Mesenteric fat pad (tissue), 1 donor: ENCODE results near the gene SDHD. TPM values are rescaled to one million over a fixed set of nuclear protein-coding genes. Genes with fewer than 3 reads are reported as not detected.
A peak's percentile ranks its signal among the peaks of the same experiment; 100 is the strongest.
"Not testable (repeated sequence)": the region's sequence is repeated elsewhere in the genome, so short reads cannot be mapped to it uniquely, and the experiment has no call there.

Experiments
- DNase-seq: peaks from one replicate; pipeline ENCODE4 v3.0.0-alpha.2; 2020; ENCODE audit warnings: low spot score
- long read RNA-seq: library from polyadenylated mRNA; unstranded; transcript quantifications from one replicate; pipeline ENCODE4 v2.0.0, GENCODE V29; 2020
- total RNA-seq: library from RNA; stranded (reverse); fragmentation: NEBNext Ultra II Directional; extraction: Animal tissue kit (Norgen Biotek cat#: 25700); gene quantifications from one replicate; pipeline ENCODE4 v1.2.1, GENCODE V29; 2021
- donor health status: DM: yes; HTN: yes; CAD: no.

The SDHD gene
- 86.4 TPM for total RNA-seq
- long read RNA-seq, transcript SDHD-201 (4 exons, 1,439 nt), result major isoform, 232 of 246 reads
- long read RNA-seq, partial matches to known transcripts, result 6 of 246 reads
- long read RNA-seq, other reads (novel, unspliced or antisense), result 3 of 246 reads

DNA sequence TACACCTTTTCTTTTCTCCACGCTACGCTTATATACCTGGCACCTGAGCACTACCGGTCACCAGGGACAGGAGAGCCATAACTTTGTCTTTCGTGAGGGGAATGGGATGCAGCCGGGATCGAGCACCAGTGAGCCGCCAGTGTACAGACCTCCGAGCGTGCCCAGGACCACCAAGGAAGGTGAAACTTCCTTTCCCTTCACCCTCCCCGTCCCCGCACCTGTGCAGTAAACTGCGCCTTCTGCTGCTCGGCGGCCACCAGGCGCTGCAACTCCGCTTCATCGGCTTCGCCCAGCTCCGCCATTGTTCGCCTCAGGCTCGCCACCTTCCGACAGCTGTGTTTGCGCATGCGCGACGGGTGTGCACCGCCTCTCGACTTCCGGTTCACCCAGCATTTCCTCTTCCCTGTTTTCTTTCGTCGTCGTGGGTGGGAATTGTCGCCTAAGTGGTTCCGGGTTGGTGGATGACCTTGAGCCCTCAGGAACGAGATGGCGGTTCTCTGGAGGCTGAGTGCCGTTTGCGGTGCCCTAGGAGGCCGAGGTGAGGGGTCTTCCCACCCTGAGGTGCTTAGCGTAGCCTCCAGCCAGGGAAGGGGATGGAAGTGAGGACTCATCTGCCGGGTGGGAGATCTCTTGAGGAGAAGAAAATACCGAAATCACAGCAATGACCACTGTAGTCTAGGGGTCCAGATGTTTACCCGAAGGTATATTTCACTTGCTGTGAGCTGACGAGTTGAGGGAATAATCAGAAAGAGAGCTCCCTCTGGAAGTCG, at the start of gene SDHD, which contains the start of gene TIMM8B:
SDHD (plus strand) TSS at position 452 of the 770 bp plus-strand sequence; CDS start at position 487, 35 bp downstream.
TIMM8B (minus strand) TSS at position 335 of the 770 bp plus-strand sequence; CDS start at position 302, 33 bp downstream.
- peak; percentile 98 for DNase-seq

DNA sequence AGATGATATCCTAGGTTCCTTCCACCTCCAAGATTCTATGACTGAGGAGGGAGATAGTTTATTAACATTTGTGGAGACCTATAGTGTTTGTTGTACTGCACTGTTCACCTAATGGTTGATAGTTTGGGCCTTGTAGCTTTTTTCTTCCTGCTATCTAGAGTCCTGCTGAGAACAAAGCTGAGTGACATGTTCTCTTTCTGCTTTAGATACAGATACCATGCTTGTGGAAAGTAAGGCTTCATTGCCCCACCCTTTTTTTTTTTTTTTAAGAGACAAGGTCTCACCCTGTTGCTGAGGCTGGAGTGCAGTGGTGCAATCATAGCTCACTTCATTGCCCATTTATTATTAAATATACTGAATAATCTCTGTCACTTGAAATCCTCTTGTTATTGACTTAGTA, 49.1 kb upstream of the SDHD start:
- no peak for DNase-seq

DNA sequence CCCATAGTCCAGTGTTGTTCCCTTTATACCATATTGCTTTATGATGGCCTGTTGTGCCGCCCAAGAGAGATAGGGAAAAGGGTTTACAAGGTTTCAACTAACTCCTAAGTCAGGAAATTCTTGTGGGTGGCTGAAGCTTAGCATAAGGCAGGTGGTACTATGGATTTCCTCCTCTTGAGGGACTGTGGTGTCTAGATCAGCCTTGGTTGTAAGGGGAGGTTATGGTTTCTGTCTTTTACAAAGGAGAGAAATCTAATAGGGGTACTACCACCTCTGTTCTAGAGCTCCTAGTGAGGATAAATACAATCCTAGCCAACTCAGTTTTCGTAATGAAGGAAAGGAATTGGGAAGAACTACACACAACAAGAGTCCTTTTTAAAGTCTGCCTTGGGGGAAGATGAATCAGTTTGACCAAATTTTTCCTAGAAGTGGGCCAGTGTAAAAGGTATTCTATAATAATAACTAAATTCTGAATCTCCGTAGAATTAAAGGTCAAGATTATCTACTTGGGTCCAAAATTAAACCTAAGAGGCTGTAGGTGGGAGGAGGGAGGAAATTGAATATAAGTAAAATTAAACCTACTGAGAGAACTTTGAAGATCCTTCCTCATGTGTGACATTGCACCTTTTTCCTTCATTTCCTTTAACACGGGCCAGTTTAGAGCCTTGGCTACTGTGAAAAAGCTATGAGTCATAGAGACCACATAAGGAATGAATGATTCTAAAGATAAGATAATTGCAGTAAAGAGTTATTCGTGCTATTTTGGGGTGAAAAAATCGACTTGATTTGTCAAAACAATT, 44.3 kb upstream of the SDHD start:
- no peak for DNase-seq

DNA sequence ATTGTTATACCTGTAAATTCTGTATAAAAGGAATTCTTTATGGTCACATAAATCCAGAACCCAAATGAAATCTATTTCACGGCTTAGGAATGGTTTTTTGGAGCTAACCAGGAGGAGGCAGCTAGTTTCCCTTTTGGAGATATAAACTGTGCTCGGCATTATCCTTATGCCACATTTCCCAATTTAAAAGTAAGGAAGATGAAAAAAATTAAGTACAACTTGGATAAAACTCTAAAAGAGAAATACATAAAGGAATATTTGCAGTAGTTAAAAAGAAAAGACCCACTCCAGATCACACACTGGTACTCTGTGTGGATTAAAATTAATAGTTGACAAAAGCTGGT, 43.7 kb upstream of the SDHD start:
- DNase-seq, result no peak

DNA sequence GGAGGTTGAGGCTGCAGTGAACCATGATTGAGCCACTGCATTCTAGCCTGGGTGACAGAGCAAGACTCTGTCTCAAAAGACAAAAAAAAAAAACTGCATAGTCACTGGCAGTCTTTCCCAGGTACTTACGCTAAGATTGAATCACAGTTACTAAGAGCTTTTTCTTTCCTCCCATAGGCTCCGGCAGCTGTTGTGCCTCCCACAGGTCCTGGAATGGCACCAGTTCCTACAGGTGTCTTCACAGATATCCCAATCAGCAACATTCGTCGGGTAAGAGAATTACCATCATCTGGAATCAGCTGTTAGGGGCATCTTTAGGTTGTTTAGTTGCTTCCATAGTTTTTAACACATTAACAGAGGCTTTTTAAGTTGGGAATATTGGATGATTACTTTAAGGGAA, 41.7 kb upstream of the SDHD start:
- DNase-seq, result no peak

DNA sequence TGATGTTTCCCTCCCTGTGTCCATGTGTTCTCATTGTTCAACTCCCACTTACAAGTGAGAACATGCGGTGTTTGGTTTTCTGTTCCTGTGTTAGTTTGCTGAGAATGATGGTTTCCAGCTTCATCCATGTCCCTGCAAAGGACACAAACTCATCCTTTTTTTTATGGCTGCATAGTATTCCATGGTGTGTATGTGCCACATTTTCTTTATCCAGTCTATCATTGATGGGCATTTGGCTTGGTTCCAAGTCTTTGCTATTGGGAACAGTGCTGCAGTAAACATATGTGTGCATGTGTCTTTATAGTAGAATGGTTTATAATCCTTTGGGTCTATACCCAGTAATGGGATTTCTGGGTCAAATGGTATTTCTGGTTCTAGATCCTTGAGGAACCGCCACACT, 40.0 kb upstream of the SDHD start:
- not testable (repeated sequence) for DNase-seq

DNA sequence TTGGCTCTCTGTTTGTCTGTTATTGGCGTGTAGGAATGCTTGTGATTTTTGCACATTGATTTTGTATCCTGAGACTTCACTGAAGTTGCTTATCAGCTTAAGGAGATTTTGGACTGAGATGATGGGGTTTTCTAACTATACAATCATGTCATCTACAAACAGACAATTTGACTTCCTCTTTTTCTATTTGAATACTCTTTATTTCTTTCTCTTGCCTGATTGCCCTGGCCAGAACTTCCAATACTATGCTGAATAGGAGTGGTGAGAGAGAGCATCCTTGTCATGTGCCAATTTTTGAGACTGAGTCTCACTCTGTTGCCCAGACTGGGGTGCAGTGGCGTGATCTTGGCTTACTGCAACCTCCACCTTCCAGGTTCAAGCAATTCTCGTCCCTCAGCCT, 38.4 kb upstream of the SDHD start:
- not testable (repeated sequence) for DNase-seq

DNA sequence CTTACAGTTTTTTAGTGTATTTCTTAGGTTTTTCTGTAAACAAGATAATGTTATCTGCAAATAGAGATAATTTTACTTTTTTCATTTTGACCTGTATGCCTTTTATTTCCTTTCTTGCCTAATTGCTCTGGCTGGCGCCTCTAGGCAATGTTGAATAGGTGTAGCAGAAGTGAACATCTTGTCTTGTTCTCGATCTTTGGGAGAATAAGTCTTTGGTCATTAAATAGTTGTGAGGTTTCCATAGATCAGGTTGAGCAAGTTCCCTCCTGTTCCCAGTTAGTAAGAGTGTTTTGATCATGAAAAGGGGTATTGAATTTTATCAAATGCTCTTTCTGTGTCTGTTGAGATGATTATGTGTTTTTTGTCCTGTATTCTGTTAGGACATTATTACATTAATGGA, 36.9 kb upstream of the SDHD start:
- no peak for DNase-seq

DNA sequence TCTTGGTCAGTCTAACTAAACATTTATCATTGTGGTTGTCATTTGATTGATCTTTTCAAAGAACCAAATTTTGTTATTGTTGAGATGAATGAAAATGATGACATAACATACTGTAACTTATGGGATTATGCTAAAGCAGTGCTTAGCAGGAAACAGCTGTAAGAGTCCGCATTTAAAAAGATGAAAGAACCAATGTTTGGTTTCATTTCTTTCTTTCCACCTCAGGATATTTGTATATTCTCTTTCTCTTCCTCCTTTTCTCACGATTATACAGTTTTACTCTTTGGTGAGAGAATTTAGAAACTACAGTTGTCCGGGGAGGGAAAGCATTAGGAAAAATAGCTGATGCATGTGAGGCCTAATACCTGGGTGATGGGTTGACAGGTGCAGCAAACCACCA, 36.0 kb upstream of the SDHD start:
- no peak for DNase-seq

DNA sequence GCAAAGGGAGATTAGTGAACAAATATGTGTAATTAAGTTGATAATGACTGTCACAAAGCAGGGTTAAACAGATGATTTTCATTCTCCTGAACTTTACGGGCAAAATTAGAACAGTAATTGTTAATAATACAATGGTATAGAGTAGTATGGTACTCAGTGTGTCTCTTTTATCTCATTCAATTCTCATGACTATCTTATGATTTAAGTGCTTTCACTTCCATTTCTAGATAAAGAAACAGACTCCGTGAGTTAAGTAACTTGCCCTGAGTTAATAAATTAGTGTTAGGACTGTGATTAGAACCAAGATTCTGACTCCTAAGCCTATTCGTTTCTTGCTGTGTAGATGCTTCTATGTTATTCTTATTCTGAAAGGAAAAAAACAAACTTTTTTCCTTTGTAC, 34.9 kb upstream of the SDHD start:
- no peak for DNase-seq

DNA sequence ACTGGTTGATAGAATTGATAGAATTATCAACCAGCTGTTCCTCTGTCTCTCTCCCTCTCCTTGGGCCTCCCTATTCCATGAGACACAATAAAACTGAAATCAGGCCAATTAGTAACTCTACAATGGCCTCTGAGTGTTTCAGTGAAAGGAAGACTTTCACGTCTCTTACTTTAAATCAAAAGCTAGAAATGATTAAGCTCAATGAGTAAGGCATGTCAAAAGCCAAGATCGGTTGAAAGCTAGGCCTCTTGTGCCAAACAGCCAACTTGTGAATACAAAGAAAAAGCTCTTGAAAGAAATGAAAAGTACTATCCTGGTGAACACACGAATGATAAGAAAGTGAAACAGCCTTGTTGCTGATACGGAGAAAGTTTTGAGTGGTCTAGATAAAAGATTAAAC, 29.5 kb upstream of the SDHD start:
- no peak for DNase-seq

DNA sequence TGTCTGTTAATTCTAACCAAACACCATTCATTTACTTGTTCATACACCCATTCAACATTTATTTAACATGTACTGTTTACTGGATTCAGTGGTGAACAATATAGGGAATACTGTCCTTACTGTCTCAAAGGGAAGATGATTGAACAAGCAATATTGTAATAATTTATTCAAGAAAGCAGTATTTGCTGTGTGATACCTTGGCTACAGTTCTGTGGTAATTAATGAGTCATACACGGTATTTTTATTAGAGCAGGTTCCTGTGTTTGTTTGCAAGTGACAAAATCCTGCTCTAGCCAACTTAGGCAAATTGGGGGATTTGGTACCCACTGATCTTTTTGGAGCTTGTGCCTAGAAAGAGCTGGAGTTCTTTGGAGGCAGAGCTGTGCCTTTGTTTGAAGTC, 28.6 kb upstream of the SDHD start:
- no peak for DNase-seq

DNA sequence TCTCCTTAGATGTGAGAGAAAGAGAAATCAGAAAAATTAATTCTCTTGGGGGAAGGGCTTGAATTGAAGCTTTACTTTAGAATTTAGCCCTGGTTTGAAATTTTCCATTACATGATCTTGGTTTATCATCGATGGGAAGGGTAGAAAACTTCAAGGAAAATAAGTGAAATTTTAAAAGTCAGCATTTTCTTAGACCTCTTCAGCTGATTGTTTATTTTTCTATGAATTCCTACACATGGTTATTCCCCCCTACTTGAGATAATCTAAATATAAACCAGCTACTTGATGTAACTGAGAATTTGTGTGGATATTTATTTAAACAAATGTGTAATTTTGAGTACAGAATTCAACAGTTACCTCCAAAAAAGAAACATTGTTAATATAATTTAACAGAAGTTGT, 23.8 kb upstream of the SDHD start:
- no peak for DNase-seq

DNA sequence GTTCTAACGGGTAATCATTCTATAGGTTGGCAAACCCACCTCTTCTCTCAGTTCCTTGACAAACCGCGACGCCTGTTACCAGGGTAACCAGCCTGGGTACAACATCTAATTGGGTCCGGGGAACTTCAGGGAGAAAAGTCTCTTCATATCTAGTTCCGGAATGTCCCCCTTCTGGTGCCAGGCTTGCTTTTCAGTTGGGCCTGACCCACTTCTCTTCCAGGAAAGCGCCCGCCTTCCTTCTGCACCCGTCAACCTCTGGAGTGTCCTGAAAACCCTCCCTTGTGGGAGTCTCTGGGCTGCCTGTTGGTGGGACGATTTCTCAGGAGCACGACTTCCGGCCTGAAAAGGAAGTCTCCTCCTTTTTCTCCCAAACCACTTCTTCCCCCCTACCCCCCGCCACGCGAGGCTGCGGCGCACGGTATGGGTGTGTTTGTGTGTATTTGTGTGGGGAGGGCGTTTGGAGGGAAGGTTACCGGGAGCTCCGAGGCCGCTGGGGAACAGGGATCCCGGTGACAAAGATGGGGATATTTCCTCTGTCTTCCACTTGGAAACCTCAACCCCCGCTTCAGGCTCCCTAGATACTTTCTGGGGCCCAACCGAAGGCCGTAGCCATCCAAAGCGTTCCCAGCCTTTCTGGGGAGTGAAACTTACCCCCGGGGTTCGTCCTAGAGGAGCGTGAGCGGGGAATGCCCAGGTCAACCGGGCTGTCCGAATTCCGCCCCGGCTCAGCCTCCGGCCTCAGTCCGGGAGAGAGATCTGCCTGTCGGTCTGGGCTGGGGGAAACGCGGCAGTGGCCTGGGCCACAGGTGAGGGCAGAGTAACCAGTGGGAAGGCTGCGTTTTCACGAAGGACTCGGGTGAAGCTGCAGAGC, 12.5 kb upstream of the SDHD start, which contains the start of the genes NKAPD1 and PIH1D2:
NKAPD1 (plus strand) TSS at position 359 of the 871 bp plus-strand sequence. CDS start 1,276 bp downstream, outside the sequence.
PIH1D2 (minus strand) TSS at position 77 of the 871 bp plus-strand sequence. CDS start 843 bp downstream, outside the sequence.
- no peak for DNase-seq

DNA sequence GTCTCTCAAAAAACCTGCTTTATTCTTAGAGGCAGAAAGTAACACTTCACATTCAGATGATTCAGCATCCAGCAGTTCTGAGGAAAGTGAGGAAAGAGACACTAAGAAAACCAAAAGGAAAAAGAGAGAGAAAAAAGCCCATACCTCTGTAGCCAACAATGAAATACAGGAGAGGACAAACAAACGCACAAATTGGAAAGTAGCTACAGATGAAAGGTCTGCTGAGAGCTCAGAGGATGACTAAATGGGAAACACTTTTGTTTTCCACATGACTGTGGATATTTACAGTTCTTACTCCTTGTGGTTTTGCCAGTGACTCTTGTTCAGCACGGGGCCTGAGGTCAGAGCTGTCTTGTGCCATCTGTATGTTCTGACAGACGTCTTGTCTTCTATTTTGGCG, 3.9 kb upstream of the SDHD start:
- no peak for DNase-seq

DNA sequence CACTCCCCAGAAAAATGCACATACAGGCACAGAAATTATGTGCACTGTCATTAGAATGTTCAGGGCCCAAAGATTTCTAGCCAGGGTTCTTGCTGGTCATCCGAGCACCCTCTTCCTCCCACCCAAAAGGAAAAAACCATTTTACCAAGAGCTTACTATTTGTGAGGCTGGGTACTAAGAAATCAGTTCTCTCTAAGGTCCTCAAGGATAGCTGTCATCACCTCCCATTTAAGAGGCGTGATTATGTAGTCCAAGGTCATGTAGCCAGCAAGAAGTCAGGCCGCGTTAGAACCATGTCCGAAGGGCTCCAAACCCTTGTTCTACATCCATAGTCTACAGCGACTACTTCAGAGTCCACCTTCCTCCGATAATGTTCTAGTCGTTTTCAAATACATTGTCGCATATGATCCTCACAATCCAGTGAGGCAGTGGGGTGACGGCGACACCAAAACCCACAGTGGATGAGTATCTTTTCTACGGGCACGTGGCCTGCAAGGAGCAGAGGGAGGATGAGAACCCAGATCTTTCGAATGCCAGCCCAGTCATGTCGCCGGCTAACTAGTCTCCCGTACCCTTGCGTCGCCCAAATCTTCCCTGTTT, 751 bp upstream of the SDHD start:
- DNase-seq, result no peak

DNA sequence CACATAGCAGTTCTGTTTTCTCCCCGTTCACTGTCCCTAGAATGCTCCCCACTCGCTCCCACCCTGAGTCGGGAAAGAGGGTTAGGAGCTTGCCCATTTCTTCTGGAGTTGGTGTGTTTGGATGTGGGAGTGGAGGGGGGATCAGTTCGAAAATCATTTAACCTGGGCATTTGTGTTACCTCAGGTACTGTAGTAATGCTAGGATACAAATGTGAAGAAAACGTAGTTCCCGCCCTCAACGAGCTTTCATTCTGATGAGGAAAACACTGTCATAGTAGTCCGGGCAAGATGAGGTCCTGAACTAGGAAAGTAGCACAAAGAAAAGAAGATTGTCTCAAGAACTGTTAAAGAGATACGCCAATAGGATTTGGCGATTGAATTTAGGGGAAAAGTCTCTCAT, 539 bp downstream of the SDHD start:
- DNase-seq, result no peak

DNA sequence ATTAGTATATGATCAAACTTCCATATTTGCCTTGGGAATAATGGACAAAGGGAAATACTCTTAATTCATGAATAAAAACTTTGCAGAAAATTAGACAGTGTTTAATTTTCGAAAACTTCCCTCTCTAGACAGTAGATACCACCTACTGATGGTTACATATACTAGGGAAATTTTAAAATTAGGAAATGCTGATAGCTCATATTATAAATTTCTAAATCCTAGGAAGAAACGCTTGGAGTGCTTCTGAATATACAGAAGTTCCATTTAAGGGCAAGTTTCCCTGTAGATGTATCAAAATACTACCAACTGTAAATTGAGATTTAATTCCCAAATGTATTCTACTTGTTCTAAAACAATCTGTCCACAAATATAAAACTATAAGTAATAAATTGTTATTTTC, 8.6 kb downstream of the SDHD start:
- not testable (repeated sequence) for DNase-seq

DNA sequence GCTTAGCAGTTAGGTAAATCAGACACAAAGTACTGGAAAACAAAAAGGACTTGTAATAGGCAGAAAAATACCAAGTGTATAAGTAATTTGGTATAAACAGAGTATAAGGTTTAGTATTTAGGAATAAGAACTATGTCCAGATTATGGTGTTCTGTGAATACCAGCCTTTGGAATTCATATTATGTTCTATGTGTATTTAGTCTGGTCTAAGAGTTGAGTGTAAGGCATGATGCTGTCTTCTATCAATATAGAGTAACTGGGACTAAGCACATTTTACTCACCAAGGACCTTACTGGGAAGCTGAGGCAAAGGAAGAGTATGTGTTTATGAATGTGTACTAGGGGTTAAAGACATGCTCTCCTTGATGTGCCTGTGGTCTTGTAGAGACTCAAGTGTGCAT, 9.5 kb downstream of the SDHD start:
- DNase-seq, result no peak

DNA sequence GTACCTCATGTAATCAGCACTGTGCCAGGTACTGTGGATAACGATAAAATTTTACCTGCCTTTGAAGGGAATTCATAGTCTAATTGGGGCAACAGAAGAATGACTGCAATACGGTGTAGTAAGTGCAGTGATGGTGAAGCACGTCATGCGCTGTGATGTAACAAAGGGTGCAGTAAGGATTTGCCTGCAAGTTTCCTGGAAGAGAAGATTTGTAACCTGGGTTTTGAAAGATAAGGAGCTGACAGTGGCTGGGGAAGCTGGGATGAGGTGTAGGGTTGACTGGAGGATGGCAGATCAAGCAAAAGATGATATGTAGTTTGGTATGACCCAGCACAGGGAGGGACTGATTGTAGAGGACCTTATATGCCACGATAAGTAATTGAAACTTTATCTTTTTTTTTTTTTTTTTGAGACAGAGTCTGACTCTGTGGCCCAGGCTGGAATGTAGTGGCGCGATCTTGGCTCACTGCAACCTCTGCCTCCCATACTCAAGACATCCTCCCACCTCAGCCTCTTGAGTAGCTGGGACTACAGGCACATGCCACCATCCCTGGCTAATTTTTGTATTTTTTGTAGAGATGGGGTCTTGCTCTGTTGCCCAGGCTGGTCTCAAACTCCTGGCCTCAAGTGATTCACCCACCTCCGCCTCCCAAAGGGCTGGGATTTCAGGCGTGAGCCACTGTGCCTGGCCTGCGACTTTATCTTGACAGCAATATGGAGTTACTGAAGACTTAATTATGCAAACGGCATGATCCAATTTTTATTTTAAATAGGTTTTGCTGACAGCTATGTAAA, 11.3 kb downstream of the SDHD start:
- DNase-seq, result no peak
